HCT116 (cell line): ENCODE results near the gene PIK3C3. TPM values are rescaled to one million over a fixed set of nuclear protein-coding genes. Genes with fewer than 3 reads are reported as not detected.

Experiments
- ATAC-seq: fragments of 200-7000 bp; cut with Tn5 transposase; 2 replicates; pipeline ENCODE4 v1.9.1; 2020; ENCODE audit warnings: mild to moderate bottlenecking, moderate library complexity
- BruUV-seq: library from RNA; stranded (reverse); fragments of 400-500 nt; replicated peaks from 2 replicates; lab custom pipeline; 2021; lab: Mats Ljungman, UMichigan
- CTCF ChIA-PET: fragments of 300-600 bp; sonication (Branson Sonifier 250); formaldehyde crosslinking; loops from one replicate; lab custom pipeline; 2021; ENCODE audit warnings: antibody characterized with exemption; lab: Charles Lee
- POLR2A ChIA-PET: fragments of 300-600, 350-600 bp; sonication (Branson Sonifier 250); formaldehyde crosslinking; loops from one replicate; lab custom pipeline; 2021; ENCODE audit warnings: antibody characterized with exemption; lab: Charles Lee
- RAD21 ChIA-PET, 2 experiments: fragments of 300-600 bp; sonication (Branson Sonifier 250); formaldehyde crosslinking; loops; one replicate each; lab custom pipeline; 2023; ENCODE audit warnings: low total read pairs in 2 of 2; ENCODE audit not compliant: uncharacterized antibody in 2 of 2, unreplicated experiment in 2 of 2, low non-redundant PET in 1 of 2; lab: Charles Lee
- DNase-seq: peaks from one replicate; pipeline ENCODE4 v3.0.0-alpha.2; 2010; ENCODE audit warnings: low read depth, low spot score
- H2AFZ ChIP-seq: fragments of 200-600 bp; shearing (Covaris generic), sonication (generic); 2 replicates; pipeline ENCODE4 v1.6.1; 2017; ENCODE audit warnings: low read depth, mixed run types, mixed read lengths, antibody characterized with exemption, low read length; ENCODE audit not compliant: poor library complexity, severe bottlenecking
- H3K27ac ChIP-seq: 2 replicates; pipeline ENCODE4 v1.5.1; 2012; ENCODE audit warnings: low read depth, low read length
- H3K27me3 ChIP-seq: fragments of 200-600 bp; sonication (generic); 2 replicates; pipeline ENCODE4 v1.6.1; 2016; ENCODE audit warnings: mixed run types, low read length, mixed read lengths; ENCODE audit not compliant: insufficient read depth
- H3K36me3 ChIP-seq, 2 experiments: fragments of 200-500 bp in 1 of 2; fragments of 200-600 bp in 1 of 2; sonication (Bioruptor generic) in 1 of 2; sonication (generic) in 1 of 2; 2 replicates each; pipeline versions ENCODE4 v1.5.1 to v1.6.1; 2014 to 2016; ENCODE audit warnings: low read length in 2 of 2, inconsistent platforms in 1 of 2, mixed read lengths in 1 of 2, mixed run types in 1 of 2; ENCODE audit not compliant: insufficient read depth in 2 of 2, control insufficient read depth in 1 of 2
- H3K4me1 ChIP-seq, 2 experiments: fragments of 200-600 bp in 1 of 2; sonication (generic) in 1 of 2; 2 replicates each; pipeline versions ENCODE4 v1.5.1 to v1.6.1; 2012 to 2017; ENCODE audit warnings: low read length in 2 of 2, inconsistent platforms in 1 of 2, mild to moderate bottlenecking in 1 of 2, mixed read lengths in 1 of 2, mixed run types in 1 of 2, moderate library complexity in 1 of 2; ENCODE audit not compliant: insufficient read depth in 2 of 2, control insufficient read depth in 1 of 2
- H3K4me2 ChIP-seq: fragments of 200-600 bp; sonication (generic); 2 replicates; pipeline ENCODE4 v1.6.1; 2017; ENCODE audit warnings: mixed run types, low read length, mixed read lengths
- H3K4me3 ChIP-seq, 2 experiments: fragments of 200-600 bp in 1 of 2; sonication (generic) in 1 of 2; replicated peaks in 1 of 2; 2 replicates each; pipeline ENCODE4 v1.5.1; 2011 to 2016; ENCODE audit warnings: low read length in 2 of 2, control low read depth in 1 of 2, low read depth in 1 of 2, mild to moderate bottlenecking in 1 of 2, mixed read lengths in 1 of 2, mixed run types in 1 of 2
- H3K79me2 ChIP-seq: fragments of 200-600 bp; sonication (generic); 2 replicates; pipeline ENCODE4 v1.6.1; 2017; ENCODE audit warnings: mild to moderate bottlenecking, mixed run types, low read length, moderate library complexity, mixed read lengths; ENCODE audit not compliant: insufficient read depth
- H3K9ac ChIP-seq: fragments of 200-600 bp; sonication (generic); 2 replicates; pipeline ENCODE4 v1.6.1; 2016; ENCODE audit warnings: low read length, mixed read lengths
- H3K9me2 ChIP-seq: fragments of 200-600 bp; sonication (generic), shearing (Covaris generic); 2 replicates; pipeline ENCODE4 v1.6.1; 2017; ENCODE audit warnings: mixed run types, mild to moderate bottlenecking, moderate library complexity; ENCODE audit not compliant: insufficient read depth
- H3K9me3 ChIP-seq, 2 experiments: fragments of 200-500 bp in 1 of 2; fragments of 200-600 bp in 1 of 2; sonication (Bioruptor generic) in 1 of 2; sonication (generic) in 1 of 2; 2 replicates each; pipeline ENCODE4 v1.6.1; 2014 to 2017; ENCODE audit warnings: low read length in 2 of 2, mixed read lengths in 2 of 2, inconsistent platforms in 1 of 2, low read depth in 1 of 2, mild to moderate bottlenecking in 1 of 2, mixed run types in 1 of 2, moderate library complexity in 1 of 2; ENCODE audit not compliant: control insufficient read depth in 1 of 2, insufficient read depth in 1 of 2
- H4K20me1 ChIP-seq: fragments of 200-600 bp; sonication (generic), shearing (Covaris generic); 2 replicates; pipeline ENCODE4 v1.6.1; 2017; ENCODE audit warnings: mixed run types, mild to moderate bottlenecking, moderate library complexity; ENCODE audit not compliant: insufficient read depth
- ATF3 ChIP-seq: IDR thresholded peaks from 2 replicates; pipeline ENCODE4 v1.6.1; 2012
- CEBPB ChIP-seq: IDR thresholded peaks from 2 replicates; pipeline ENCODE4 v1.6.1; 2012; ENCODE audit warnings: low read depth
- CTCF ChIP-seq, 3 experiments: fragments of 200-600 bp in 1 of 3; sonication (generic) in 1 of 3; IDR thresholded peaks in 2 of 3; conservative IDR thresholded peaks in 1 of 3; 2 replicates each; pipeline ENCODE4 v1.5.1; 2012 to 2017; ENCODE audit warnings: low read depth in 2 of 3, low read length in 2 of 3, antibody characterized with exemption in 1 of 3, borderline replicate concordance in 1 of 3, control low read depth in 1 of 3, mild to moderate bottlenecking in 1 of 3, mixed read lengths in 1 of 3, mixed run types in 1 of 3, moderate library complexity in 1 of 3; ENCODE audit not compliant: insufficient read depth in 1 of 3
- EGR1 ChIP-seq: IDR thresholded peaks from 2 replicates; pipeline ENCODE4 v1.6.1; 2012; ENCODE audit warnings: low read depth
- ELF1 ChIP-seq: IDR thresholded peaks from 2 replicates; pipeline ENCODE4 v1.6.1; 2012; ENCODE audit warnings: low read depth, borderline replicate concordance
- EZH2phosphoT487 ChIP-seq: fragments of 200-600 bp; IDR thresholded peaks from 2 replicates; pipeline ENCODE4 v1.6.1; 2018; ENCODE audit warnings: antibody characterized with exemption, borderline replicate concordance
- FOSL1 ChIP-seq: IDR thresholded peaks from 2 replicates; pipeline ENCODE4 v1.6.1; 2012; ENCODE audit warnings: low read depth
- JUND ChIP-seq: IDR thresholded peaks from 2 replicates; pipeline ENCODE4 v1.6.1; 2012
- POLR2A ChIP-seq: IDR thresholded peaks from 2 replicates; pipeline ENCODE4 v1.7.0; 2011; ENCODE audit warnings: borderline replicate concordance; ENCODE audit not compliant: insufficient read depth, insufficient read length; ENCODE audit errors: extremely low read depth
- POLR2AphosphoS5 ChIP-seq: IDR thresholded peaks from 2 replicates; pipeline ENCODE4 v1.6.1; 2011; ENCODE audit warnings: mild to moderate bottlenecking, low read depth, low read length, moderate library complexity
- RAD21 ChIP-seq: IDR thresholded peaks from 2 replicates; pipeline ENCODE4 v1.6.1; 2012; ENCODE audit warnings: low read depth, mild to moderate bottlenecking
- SIN3A ChIP-seq: IDR thresholded peaks from 2 replicates; pipeline ENCODE4 v1.6.1; 2012; ENCODE audit warnings: low read depth
- SP1 ChIP-seq: IDR thresholded peaks from 2 replicates; pipeline ENCODE4 v1.6.1; 2012; ENCODE audit warnings: low read depth
- SRF ChIP-seq: IDR thresholded peaks from 2 replicates; pipeline ENCODE4 v1.6.1; 2012; ENCODE audit warnings: low read depth
- TCF7L2 ChIP-seq: IDR thresholded peaks from 2 replicates; pipeline ENCODE4 v1.7.0; 2011; ENCODE audit warnings: borderline replicate concordance, inconsistent platforms; ENCODE audit not compliant: insufficient read depth, insufficient read length; ENCODE audit errors: extremely low read depth
- YY1 ChIP-seq: IDR thresholded peaks from 2 replicates; pipeline ENCODE4 v1.6.1; 2011; ENCODE audit warnings: low read length, low read depth, moderate library complexity, mild to moderate bottlenecking; ENCODE audit not compliant: insufficient replicate concordance; ENCODE audit errors: extremely low read depth
- ZFX ChIP-seq: fragments of 450-650 bp; IDR thresholded peaks from 2 replicates; pipeline ENCODE4 v1.6.1; 2017
- ZNF274 ChIP-seq: fragments of 200-500 bp; sonication (Bioruptor generic); IDR thresholded peaks from 2 replicates; pipeline ENCODE4 v1.6.1; 2014; ENCODE audit warnings: mild to moderate bottlenecking, low read depth, low read length, inconsistent platforms
- intact Hi-C: fragments of 100-400 bp; cut with micrococcal nuclease; formaldehyde crosslinking; loops from 2 replicates; pipeline ENCODE4 v1.10.0; 2022
- total RNA-seq: library from RNA; stranded (reverse); gene quantifications from one replicate; pipeline ENCODE4 v1.2.1, GENCODE V29; 2021; ENCODE audit not compliant: unreplicated experiment
- TF ChIP-seq, protein P1 (sequence below): IDR thresholded peaks from 2 replicates; pipeline ENCODE4 v1.6.1; 2012

PIK3C3 gene
- total RNA-seq, 1 experiment from 2014 or later: 40.4 TPM

GRCh38 chr18:41992066-41992465, 37.0 kb downstream of the PIK3C3 start:
- BruUV-seq: no TSS peak
- DNase-seq: no peak
- no peak overlapping the region for H2AFZ ChIP-seq
- no peaks in the 10 kb centered on the region for H3K4me1 ChIP-seq
- no peak overlapping the region for H3K4me2 ChIP-seq
- no peaks in the 10 kb centered on the region for H3K9me3 ChIP-seq
- no peak overlapping the region for H3K9ac ChIP-seq
- intact Hi-C loops: no loop called here
- no peaks in the 10 kb centered on the region for H3K79me2 ChIP-seq
- no peak overlapping the region for H3K4me3 ChIP-seq
- H4K20me1 ChIP-seq: no peaks in the 10 kb centered on the region
- peaks cover under 1 to 6% of the 10 kb centered on the region in 2 experiments; a peak in 2 of 4 replicates for H3K36me3 ChIP-seq
- CTCF ChIA-PET: no interaction called here
- no peaks in the 10 kb centered on the region for H3K27me3 ChIP-seq
- no peak for TF ChIP-seq YY1
- TF ChIP-seq RAD21: no peak
- TF ChIP-seq, protein P1, sequence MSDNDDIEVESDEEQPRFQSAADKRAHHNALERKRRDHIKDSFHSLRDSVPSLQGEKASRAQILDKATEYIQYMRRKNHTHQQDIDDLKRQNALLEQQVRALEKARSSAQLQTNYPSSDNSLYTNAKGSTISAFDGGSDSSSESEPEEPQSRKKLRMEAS: no peak
- TF ChIP-seq SIN3A: no peak
- no peak for TF ChIP-seq JUND
- TF ChIP-seq ELF1: no peak
- no peak for TF ChIP-seq POLR2AphosphoS5
- no peak for TF ChIP-seq ZFX
- TF ChIP-seq SP1: no peak
- no peak for TF ChIP-seq ATF3
- no peak for TF ChIP-seq TCF7L2
- no peak for TF ChIP-seq POLR2A
- TF ChIP-seq SRF: no peak
- no peak for TF ChIP-seq CTCF (IDR thresholded peaks at IDR 0.05 in 2 of 3, conservative IDR thresholded peaks at IDR 0.05 in 1 of 3; ENCODE audit: borderline replicate concordance in 1 of 3, insufficient read depth in 1 of 3, low read depth in 2 of 3, low read length in 2 of 3)
- no peak for TF ChIP-seq FOSL1
- TF ChIP-seq EZH2phosphoT487: no peak
- TF ChIP-seq ZNF274: no peak
- no peak for TF ChIP-seq EGR1
- no peak for TF ChIP-seq CEBPB
- RAD21 ChIA-PET: no interaction called here
- H3K9me2 ChIP-seq: no peaks in the 10 kb centered on the region
- ATAC-seq: no peak
- POLR2A ChIA-PET: no interaction called here
- H3K27ac ChIP-seq: no peak overlapping the region
